Gastrocnemius medialis (tissue), 4 donors: Measurements from ENCODE around the gene GXYLT1.
A peak's percentile ranks its signal among the peaks of the same experiment; 100 is the strongest.

ENCODE experiments used
- CTCF ChIP-seq, 5 experiments: fragments of 450-650 bp in 3 of 5; fragments of 200-600 bp in 2 of 5; sonication (generic) in 2 of 5; IDR thresholded peaks in 4 of 5; conservative IDR thresholded peaks in 1 of 5; 1 replicate in 4 of 5; 2 replicates in 1 of 5; pipeline ENCODE4 v1.5.1; 2016 to 2019; ENCODE audit warnings: antibody characterized with exemption in 5 of 5, mild to moderate bottlenecking in 3 of 5, moderate library complexity in 3 of 5
- POLR2A ChIP-seq, 2 donors: fragments of 450-650 bp; IDR thresholded peaks; one replicate each; pipeline ENCODE4 v1.6.1; 2017; ENCODE audit warnings: antibody characterized with exemption in 2 of 2, mild to moderate bottlenecking in 2 of 2, moderate library complexity in 2 of 2

GRCh38 chr12:42129595-42130204 lies 15.0 kb downstream of the GXYLT1 start:
- peak; percentile 62 to 93 (median 84) for TF ChIP-seq CTCF (IDR thresholded peaks at IDR 0.05 in 4 of 5, conservative IDR thresholded peaks at IDR 0.05 in 1 of 5)
- TF ChIP-seq POLR2A (IDR thresholded peaks at IDR 0.05), result no peak
